AG04449 (cell line): ENCODE measurements around the gene DNAJC30.
A peak's percentile ranks its signal among the peaks of the same experiment; 100 is the strongest.

Experiments used
- CTCF ChIA-PET: fragments of 350-600 bp; formaldehyde crosslinking; extraction: SDS; loops from one replicate; lab custom pipeline; 2021; ENCODE audit warnings: antibody characterized with exemption; lab: Yijun Ruan, JAX
- POLR2A ChIA-PET: fragments of 400-600, 350-600 bp; formaldehyde crosslinking; extraction: SDS; loops from one replicate; lab custom pipeline; 2020; ENCODE audit warnings: antibody characterized with exemption, inconsistent platforms; lab: Yijun Ruan, JAX
- DNase-seq: peaks from one replicate; pipeline ENCODE4 v3.0.0-alpha.2; 2010; ENCODE audit warnings: low read depth, low spot score
- H3K4me3 ChIP-seq: 2 replicates; pipeline ENCODE4 v1.5.1; 2011; ENCODE audit warnings: low read depth, mild to moderate bottlenecking, control low read depth, low read length
- CTCF ChIP-seq: IDR thresholded peaks from one replicate; pipeline ENCODE4 v1.5.1; 2011; ENCODE audit warnings: mild to moderate bottlenecking, moderate library complexity, low read length, control low read depth, inconsistent platforms; ENCODE audit not compliant: insufficient read depth; ENCODE audit errors: missing control alignments

The DNAJC30 gene

GRCh38 chr7:73649576-73649975 is 33.7 kb downstream of the DNAJC30 start:
- no peak overlapping the region for H3K4me3 ChIP-seq
- TF ChIP-seq CTCF = no peak
- ChIA-PET CTCF (no interaction called here), POLR2A (no interaction called here)
- no peak for DNase-seq

DNA sequence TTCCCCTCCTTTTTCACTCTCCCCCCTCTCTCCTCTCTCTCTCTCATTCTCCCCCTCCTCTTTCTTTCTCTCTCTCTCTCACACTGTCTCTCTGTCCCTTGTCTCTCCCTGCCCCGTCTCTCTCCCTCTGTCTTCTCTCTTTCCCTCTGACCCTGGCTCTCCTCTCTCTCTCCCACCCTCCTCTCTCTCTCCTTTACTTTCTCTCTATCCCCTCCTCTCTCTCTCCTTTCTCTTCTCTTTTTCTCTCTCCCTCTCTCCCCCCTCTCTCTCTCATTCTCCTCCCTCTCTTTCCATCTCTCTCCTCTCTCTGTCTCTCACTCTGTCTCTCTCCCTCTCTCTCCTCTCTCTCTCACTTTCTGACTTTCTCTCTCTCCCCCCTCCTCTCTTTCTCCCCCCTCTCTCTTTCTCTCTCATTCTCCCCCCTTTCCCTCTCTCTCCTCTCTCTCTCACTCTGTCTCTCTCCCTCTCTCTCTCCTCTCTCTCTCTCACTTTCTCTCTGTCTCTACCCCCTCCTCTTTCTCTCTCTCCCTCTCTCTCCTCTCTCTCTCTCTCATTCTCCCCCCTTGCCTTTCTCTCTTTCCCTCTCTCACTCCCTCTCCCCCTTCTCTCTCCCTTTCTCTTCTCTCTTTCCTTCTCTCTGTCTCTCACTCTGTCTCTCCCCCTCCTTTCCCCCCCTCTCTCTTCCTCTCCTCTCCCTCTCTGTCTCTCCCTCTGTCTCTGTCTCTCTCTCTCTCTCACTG is 34.5 kb downstream of the DNAJC30 start:
- no peak overlapping the region for H3K4me3 ChIP-seq
- no peak for TF ChIP-seq CTCF
- ChIA-PET POLR2A (no interaction called here), CTCF (no interaction called here)
- no peak for DNase-seq

DNA sequence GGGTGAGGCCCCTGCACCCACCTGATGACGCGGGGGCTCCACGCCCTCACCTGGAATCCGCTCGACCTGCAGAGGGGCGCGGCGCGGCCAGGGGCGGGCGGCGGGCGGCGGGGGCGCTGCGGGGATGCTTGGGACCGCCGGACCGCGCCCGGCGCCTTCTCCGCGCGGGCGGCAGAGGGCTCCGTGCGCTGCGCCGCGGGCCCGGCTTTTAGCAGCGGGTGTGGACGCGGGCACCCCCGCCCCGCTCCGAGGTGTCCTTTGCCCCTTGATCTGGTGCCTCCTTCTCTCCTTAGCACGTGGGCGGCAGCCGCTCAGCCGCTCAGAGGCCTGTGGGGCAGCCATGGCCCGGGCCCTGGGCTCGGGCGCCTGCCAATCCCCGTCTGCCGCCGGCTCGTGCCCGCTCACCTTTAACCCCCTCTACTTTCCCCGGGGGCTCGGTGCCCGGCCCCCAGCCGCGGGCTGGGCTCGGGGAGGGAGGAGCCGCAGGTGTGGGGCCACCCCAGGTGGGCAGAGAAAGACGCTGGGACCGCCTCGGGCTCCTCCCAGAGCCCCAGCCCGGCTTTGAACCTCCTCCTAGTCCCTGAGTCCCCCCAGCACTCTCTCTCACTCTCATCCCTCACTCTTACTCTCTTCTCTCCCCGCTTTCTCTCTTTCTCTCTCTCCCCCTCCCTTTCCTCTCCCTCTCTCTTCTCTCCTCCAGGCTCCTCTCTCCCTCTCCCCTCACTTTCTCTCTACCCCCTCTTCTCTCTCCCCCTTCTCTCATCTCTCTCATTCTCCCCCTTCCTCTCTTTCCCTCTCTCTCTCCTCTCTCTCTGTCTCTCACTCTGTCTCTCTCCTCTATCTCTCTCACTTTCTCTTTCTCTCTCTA is 35.3 kb downstream of the DNAJC30 start:
- no peak for DNase-seq
- H3K4me3 ChIP-seq = peak overlapping the region; percentile 29; the same call in 1 of the 2 replicates
- CTCF ChIA-PET = interaction anchor here (0.6 kb wide), 1 partner anchor 21 kb away, joined by 4 read pairs; no protein-coding TSS in a partner anchor
- TF ChIP-seq CTCF = peak; percentile 3
- POLR2A ChIA-PET = no interaction called here

- ChIA-PET CTCF (interaction anchor here (0.6 to 3.6 kb wide), 3 partner anchors 18 to 40 kb away, joined by 4 to 24 read pairs (median 6); no protein-coding TSS in a partner anchor), POLR2A (no interaction called here)
- TF ChIP-seq CTCF = no peak
- no peak overlapping the region for H3K4me3 ChIP-seq
- DNase-seq = no peak
These were observed 36.2 kb downstream of the DNAJC30 start for GRCh38 chr7:73646785-73647724.

DNA sequence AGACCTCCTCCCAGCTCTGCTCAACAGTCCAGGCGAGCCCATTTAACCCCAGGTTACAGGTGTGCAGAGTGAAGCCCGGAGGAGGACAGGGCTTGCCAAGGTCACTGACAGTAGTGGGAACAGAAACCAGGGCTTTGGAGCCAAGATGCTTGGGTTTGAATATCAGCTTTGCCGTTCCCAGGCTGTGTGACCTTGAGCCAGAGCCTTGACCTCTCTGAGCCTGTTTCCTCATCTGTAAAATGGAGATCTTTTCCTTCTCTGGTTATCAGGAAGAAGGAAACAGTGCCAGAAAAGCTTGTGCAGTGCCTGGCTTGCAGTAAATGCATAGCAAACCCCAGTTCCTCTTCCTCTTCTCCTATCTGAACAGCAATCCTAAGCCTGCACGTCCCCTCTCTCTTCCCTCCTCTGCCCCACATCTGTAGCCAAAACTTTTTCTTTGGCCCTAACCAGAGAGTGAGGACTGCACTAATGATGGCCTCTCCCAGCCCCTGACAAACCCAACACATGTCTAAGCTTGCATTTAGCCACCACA is 37.5 kb downstream of the DNAJC30 start:
- DNase-seq = no peak
- TF ChIP-seq CTCF = no peak
- no peak overlapping the region for H3K4me3 ChIP-seq
- ChIA-PET CTCF (interaction anchor here (1.1 to 3.6 kb wide), 4 partner anchors 17 to 90 kb away, joined by 3 to 24 read pairs (median 5); partner anchors contain the start of gene VPS37D), POLR2A (no interaction called here)
